HepG2 (cell line): Measurements from ENCODE around the gene HYOU1. TPM values are rescaled to one million over a fixed set of nuclear protein-coding genes. Genes with fewer than 3 reads are reported as not detected.

Experiments used
- FOXA3 ChIP-seq: IDR thresholded peaks from 2 replicates; pipeline ENCODE4 v1.6.1; 2016; ENCODE audit warnings: missing genetic modification reagents, missing compliant biosample characterization
- KDM5B ChIP-seq: sonication (generic); formaldehyde crosslinking; IDR thresholded peaks from 2 replicates; pipeline ENCODE4 v1.4.0; 2020; ENCODE audit warnings: missing genetic modification reagents, mild to moderate bottlenecking, borderline replicate concordance
- MED13 ChIP-seq: sonication (generic); formaldehyde crosslinking; IDR thresholded peaks from 2 replicates; pipeline ENCODE4 v1.5.0; 2020; ENCODE audit warnings: missing genetic modification reagents
- NFKB2 ChIP-seq: sonication (generic); formaldehyde crosslinking; IDR thresholded peaks from 2 replicates; pipeline ENCODE4 v1.4.0; 2020; ENCODE audit warnings: missing genetic modification reagents, borderline replicate concordance
- PHF21A ChIP-seq: sonication (generic); formaldehyde crosslinking; IDR thresholded peaks from 2 replicates; pipeline ENCODE4 v1.5.0; 2020; ENCODE audit warnings: mild to moderate bottlenecking, missing genetic modification reagents
- SCMH1 ChIP-seq: sonication (generic); formaldehyde crosslinking; IDR thresholded peaks from 2 replicates; pipeline ENCODE4 v1.9.0; 2021; ENCODE audit warnings: missing genetic modification reagents, mild to moderate bottlenecking, borderline replicate concordance
- SMAD3 ChIP-seq: sonication (generic); formaldehyde crosslinking; IDR thresholded peaks from 2 replicates; pipeline ENCODE4 v1.4.0; 2020; ENCODE audit warnings: missing genetic modification reagents
- YEATS4 ChIP-seq: sonication (generic); formaldehyde crosslinking; IDR thresholded peaks from 2 replicates; pipeline ENCODE4 v1.4.0; 2020; ENCODE audit warnings: missing genetic modification reagents, borderline replicate concordance
- ZIK1 ChIP-seq: sonication (generic); formaldehyde crosslinking; IDR thresholded peaks from 2 replicates; pipeline ENCODE4 v1.5.0; 2020; ENCODE audit warnings: mild to moderate bottlenecking, low read depth, missing genetic modification reagents, borderline replicate concordance
- ZNF263 ChIP-seq: sonication (generic); formaldehyde crosslinking; IDR thresholded peaks from 2 replicates; pipeline ENCODE4 v1.4.0; 2020; ENCODE audit warnings: missing genetic modification reagents
- ZNF337 ChIP-seq: sonication (generic); formaldehyde crosslinking; IDR thresholded peaks from 2 replicates; pipeline ENCODE4 v1.5.1; 2020; ENCODE audit warnings: missing genetic modification reagents, low read depth, mild to moderate bottlenecking, borderline replicate concordance
- ZNF484 ChIP-seq: sonication (generic); formaldehyde crosslinking; IDR thresholded peaks from 2 replicates; pipeline ENCODE4 v1.5.1; 2020; ENCODE audit warnings: mild to moderate bottlenecking, low read depth, missing genetic modification reagents, borderline replicate concordance
- ZNF558 ChIP-seq: sonication (generic); formaldehyde crosslinking; IDR thresholded peaks from 2 replicates; pipeline ENCODE4 v1.9.0; 2022; ENCODE audit warnings: mild to moderate bottlenecking, missing genetic modification reagents, borderline replicate concordance
- ZNF564 ChIP-seq: sonication (generic); formaldehyde crosslinking; IDR thresholded peaks from 2 replicates; pipeline ENCODE4 v1.8.1; 2023; ENCODE audit warnings: mild to moderate bottlenecking, missing genetic modification reagents
- ZNF605 ChIP-seq: sonication (generic); formaldehyde crosslinking; IDR thresholded peaks from 2 replicates; pipeline ENCODE4 v1.8.0; 2022; ENCODE audit warnings: mild to moderate bottlenecking, missing genetic modification reagents
- ZNF746 ChIP-seq: sonication (generic); formaldehyde crosslinking; IDR thresholded peaks from 2 replicates; pipeline ENCODE4 v1.8.0; 2022; ENCODE audit warnings: mild to moderate bottlenecking, missing genetic modification reagents
- ZNF75D ChIP-seq: sonication (generic); formaldehyde crosslinking; IDR thresholded peaks from 2 replicates; pipeline ENCODE4 v1.8.1; 2023; ENCODE audit warnings: missing genetic modification reagents, mild to moderate bottlenecking, borderline replicate concordance
- ZNF850 ChIP-seq: sonication (generic); formaldehyde crosslinking; conservative IDR thresholded peaks from 2 replicates; pipeline ENCODE4 v1.9.0; 2021; ENCODE audit warnings: mild to moderate bottlenecking, missing genetic modification reagents
- ZSCAN29 ChIP-seq: sonication (generic); formaldehyde crosslinking; conservative IDR thresholded peaks from 2 replicates; pipeline ENCODE4 v1.4.0; 2020; ENCODE audit warnings: mild to moderate bottlenecking, missing genetic modification reagents
- polyA plus RNA-seq, 8 experiments: library from polyadenylated mRNA; depleted of rRNA in 3 of 8; stranded (reverse) in 7 of 8; unstranded in 1 of 8; fragments of >200 nt; fragmentation: Illumina TruSeq in 4 of 8; extraction: Trizol in 4 of 8; gene quantifications; 2 replicates each; pipeline versions ENCODE4 v1.2.1 to v1.2.3, GENCODE V29; 2011 to 2016; ENCODE audit warnings: low read depth in 4 of 8, missing spikeins in 1 of 8, mixed read lengths in 1 of 8; ENCODE audit not compliant: insufficient read depth in 1 of 8
- total RNA-seq, 5 experiments: library from RNA; depleted of rRNA; stranded (reverse); fragments of >200 nt; fragmentation: Illumina TruSeq; extraction: Trizol; gene quantifications; 2 replicates each; pipeline ENCODE4 v1.2.3, GENCODE V29; 2016; ENCODE audit warnings: low read depth in 1 of 5
- TF ChIP-seq, protein P1 (sequence below): IDR thresholded peaks from 2 replicates; pipeline ENCODE4 v1.6.1; 2016
- TF ChIP-seq, protein P2 (sequence below): sonication (generic); formaldehyde crosslinking; IDR thresholded peaks from 2 replicates; pipeline ENCODE4 v1.8.1; 2023; ENCODE audit warnings: missing genetic modification reagents, inconsistent platforms, borderline replicate concordance
- TF ChIP-seq, protein P3 (sequence below): sonication (generic); formaldehyde crosslinking; IDR thresholded peaks from 2 replicates; pipeline ENCODE4 v1.5.1; 2020; ENCODE audit warnings: missing genetic modification reagents, mild to moderate bottlenecking, borderline replicate concordance
- TF ChIP-seq, protein P4 (sequence below): sonication (generic); formaldehyde crosslinking; IDR thresholded peaks from 2 replicates; pipeline ENCODE4 v1.5.0; 2020; ENCODE audit warnings: missing genetic modification reagents
- TF ChIP-seq, protein P5 (sequence below): sonication (generic); formaldehyde crosslinking; IDR thresholded peaks from 2 replicates; pipeline ENCODE4 v1.4.0; 2020; ENCODE audit warnings: missing genetic modification reagents, borderline replicate concordance

HYOU1 gene
- total and polyA plus RNA-seq, 2 of the 13 experiments (the other 11 are each of a cell fraction or from before 2014, with no cell fraction given), result 127 to 155 TPM

DNA sequence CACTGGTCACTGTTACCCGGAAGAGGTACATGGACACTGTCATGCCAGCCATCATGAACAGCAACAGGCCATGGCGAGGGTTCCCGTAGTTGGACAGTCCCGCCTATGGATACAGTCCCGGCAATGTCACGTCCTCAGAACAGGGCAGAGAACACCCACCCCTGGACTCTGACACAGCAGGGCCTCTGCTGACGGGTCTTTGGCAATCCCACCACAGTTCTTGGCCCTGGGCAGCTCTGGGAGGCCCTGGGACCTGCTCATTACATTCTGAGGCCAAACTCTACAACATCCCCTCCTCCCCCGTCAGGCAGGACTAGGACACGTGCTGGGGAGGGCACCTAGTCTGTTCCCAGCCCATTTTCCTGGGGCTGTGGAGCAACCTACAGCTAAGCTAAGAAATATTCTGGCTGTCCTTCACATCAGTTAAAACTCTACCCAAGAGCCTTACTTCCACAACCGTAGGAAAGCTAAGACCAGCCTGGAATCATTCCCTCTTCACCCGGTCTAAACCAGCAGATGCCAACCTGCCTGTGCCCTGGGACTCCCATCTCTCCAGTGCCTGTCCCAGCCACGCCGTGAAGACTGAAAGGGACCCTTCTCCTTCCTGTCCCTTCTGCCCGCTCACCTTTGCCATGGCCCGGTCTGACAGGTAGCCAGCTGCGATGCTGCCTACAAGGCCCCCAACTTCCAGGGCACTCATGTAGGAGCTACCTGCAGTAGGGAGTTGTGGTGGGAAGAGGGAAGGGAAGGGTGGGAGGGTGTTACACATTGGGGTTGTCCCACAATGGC lies 30.8 kb downstream of the HYOU1 start (continued):
- TF ChIP-seq SCMH1 (CRISPR knock-in tag) (no peak), SMAD3 (no peak), KDM5B (CRISPR knock-in tag) (no peak), ZNF558 (no peak), ZNF263 (no peak), YEATS4 (no peak), ZNF564 (CRISPR knock-in tag) (no peak), ZNF850 (no peak), ZNF605 (CRISPR knock-in tag) (no peak), MED13 (CRISPR knock-in tag) (no peak), ZNF75D (CRISPR knock-in tag) (no peak), ZNF484 (CRISPR knock-in tag) (no peak), ZNF337 (CRISPR knock-in tag) (no peak), ZNF746 (CRISPR knock-in tag) (peak; percentile 32; the same call in 1 of the 2 replicates), ZSCAN29 (CRISPR knock-in tag) (no peak), NFKB2 (CRISPR knock-in tag) (peak; percentile 33; the same call in 1 of the 2 replicates), FOXA3 (CRISPR knock-in tag) (no peak), PHF21A (CRISPR knock-in tag) (0 out of 2 replicates have a peak, but pooled peaks have one; percentile 29), ZIK1 (CRISPR knock-in tag) (no peak)
- TF ChIP-seq, protein P1, sequence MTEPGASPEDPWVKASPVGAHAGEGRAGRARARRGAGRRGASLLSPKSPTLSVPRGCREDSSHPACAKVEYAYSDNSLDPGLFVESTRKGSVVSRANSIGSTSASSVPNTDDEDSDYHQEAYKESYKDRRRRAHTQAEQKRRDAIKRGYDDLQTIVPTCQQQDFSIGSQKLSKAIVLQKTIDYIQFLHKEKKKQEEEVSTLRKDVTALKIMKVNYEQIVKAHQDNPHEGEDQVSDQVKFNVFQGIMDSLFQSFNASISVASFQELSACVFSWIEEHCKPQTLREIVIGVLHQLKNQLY, result no peak
- TF ChIP-seq, protein P2, sequence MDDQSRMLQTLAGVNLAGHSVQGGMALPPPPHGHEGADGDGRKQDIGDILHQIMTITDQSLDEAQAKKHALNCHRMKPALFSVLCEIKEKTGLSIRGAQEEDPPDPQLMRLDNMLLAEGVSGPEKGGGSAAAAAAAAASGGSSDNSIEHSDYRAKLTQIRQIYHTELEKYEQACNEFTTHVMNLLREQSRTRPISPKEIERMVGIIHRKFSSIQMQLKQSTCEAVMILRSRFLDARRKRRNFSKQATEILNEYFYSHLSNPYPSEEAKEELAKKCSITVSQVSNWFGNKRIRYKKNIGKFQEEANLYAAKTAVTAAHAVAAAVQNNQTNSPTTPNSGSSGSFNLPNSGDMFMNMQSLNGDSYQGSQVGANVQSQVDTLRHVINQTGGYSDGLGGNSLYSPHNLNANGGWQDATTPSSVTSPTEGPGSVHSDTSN (CRISPR knock-in tag), result no peak
- TF ChIP-seq, protein P3, sequence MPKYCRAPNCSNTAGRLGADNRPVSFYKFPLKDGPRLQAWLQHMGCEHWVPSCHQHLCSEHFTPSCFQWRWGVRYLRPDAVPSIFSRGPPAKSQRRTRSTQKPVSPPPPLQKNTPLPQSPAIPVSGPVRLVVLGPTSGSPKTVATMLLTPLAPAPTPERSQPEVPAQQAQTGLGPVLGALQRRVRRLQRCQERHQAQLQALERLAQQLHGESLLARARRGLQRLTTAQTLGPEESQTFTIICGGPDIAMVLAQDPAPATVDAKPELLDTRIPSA (CRISPR knock-in tag), result no peak; the same call in 1 of the 2 replicates
- TF ChIP-seq, protein P4, sequence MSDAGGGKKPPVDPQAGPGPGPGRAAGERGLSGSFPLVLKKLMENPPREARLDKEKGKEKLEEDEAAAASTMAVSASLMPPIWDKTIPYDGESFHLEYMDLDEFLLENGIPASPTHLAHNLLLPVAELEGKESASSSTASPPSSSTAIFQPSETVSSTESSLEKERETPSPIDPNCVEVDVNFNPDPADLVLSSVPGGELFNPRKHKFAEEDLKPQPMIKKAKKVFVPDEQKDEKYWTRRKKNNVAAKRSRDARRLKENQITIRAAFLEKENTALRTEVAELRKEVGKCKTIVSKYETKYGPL (CRISPR knock-in tag), result no peak
- TF ChIP-seq, protein P5, sequence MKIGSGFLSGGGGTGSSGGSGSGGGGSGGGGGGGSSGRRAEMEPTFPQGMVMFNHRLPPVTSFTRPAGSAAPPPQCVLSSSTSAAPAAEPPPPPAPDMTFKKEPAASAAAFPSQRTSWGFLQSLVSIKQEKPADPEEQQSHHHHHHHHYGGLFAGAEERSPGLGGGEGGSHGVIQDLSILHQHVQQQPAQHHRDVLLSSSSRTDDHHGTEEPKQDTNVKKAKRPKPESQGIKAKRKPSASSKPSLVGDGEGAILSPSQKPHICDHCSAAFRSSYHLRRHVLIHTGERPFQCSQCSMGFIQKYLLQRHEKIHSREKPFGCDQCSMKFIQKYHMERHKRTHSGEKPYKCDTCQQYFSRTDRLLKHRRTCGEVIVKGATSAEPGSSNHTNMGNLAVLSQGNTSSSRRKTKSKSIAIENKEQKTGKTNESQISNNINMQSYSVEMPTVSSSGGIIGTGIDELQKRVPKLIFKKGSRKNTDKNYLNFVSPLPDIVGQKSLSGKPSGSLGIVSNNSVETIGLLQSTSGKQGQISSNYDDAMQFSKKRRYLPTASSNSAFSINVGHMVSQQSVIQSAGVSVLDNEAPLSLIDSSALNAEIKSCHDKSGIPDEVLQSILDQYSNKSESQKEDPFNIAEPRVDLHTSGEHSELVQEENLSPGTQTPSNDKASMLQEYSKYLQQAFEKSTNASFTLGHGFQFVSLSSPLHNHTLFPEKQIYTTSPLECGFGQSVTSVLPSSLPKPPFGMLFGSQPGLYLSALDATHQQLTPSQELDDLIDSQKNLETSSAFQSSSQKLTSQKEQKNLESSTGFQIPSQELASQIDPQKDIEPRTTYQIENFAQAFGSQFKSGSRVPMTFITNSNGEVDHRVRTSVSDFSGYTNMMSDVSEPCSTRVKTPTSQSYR (CRISPR knock-in tag), result peak; percentile 51; the same call in 1 of the 2 replicates
